Right hindlimb (tissue), 1 donor: Measurements from ENCODE around the gene WDR48.
"Not testable (repeated sequence)": the region's sequence is repeated elsewhere in the genome, so short reads cannot be mapped to it uniquely, and the experiment has no call there.

Experiments
- DNase-seq: peaks from one replicate; pipeline ENCODE4 v3.0.0-alpha.2; 2018

Gene WDR48

DNA sequence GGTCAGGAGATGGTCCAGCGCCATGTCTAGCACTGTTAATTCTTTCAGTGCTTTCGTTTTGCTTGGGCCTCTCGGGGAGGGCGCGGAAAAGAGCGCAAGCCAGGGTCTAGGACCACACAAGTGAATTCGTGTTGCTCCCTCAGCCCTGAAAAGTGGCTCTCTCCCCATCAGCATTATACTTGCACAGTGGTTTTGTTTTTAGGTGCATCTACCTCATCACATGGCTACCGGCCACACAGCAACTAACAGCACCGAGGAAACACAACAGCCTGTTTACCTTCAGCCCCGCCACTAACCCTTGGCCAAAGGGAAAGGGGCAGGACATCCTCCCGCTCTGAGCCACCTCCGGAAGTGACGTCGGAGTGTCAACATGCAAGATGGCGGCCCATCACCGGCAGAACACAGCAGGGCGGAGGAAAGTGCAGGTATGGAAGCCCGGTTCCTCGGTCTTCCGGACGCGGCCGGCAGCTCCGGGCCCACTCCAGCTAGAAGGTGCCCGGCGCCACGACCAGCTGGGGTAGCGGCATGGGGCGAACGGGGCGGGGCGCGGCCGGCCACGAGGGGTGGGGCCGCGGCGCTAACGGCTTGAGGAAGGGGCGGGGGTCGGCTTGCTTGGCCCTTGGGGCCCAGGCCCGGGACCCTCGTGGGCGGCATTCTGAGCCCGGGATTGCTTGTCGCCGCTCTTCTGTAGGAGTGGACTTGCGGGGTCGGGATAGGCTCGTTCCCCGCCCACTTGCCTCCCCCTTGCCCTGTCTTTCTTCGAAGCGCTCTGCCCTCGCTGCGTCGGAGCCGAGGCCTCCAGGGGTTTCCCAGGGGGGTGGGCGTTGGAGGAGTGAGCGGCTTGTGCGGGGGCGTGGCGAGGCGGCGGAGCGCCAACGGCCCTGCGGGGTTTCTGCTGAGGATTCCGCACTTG lies at the start of gene WDR48, which contains the start of gene SCN11A:
TSS of gene WDR48 (plus strand) at position 368 of the 913 bp plus-strand sequence. CDS start at position 378, 10 bp downstream.
TSS of gene SCN11A (minus strand) at position 296 of the 913 bp plus-strand sequence. CDS start 101,582 bp downstream, outside the sequence.
- peak; percentile 96 for DNase-seq

DNA sequence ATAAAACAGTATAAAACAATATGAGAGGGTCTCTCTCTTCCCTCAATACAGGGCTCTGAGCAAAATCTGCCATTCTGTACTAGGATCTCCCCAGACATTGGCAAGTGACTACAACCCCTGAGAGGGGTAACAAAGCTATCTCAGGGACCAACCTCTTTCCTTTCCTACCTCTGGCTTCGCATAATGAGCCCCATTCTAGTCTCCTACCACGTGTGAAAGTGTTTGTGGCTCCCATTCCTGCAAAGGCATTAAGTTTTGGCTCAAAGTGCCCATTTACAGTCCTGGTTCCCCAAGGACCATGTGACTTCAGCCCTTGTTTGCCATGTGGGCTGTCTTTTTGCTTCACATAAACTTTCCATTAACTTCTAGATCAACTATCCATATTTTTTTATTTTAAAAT lies 46.5 kb upstream of the WDR48 start:
- DNase-seq = no peak

DNA sequence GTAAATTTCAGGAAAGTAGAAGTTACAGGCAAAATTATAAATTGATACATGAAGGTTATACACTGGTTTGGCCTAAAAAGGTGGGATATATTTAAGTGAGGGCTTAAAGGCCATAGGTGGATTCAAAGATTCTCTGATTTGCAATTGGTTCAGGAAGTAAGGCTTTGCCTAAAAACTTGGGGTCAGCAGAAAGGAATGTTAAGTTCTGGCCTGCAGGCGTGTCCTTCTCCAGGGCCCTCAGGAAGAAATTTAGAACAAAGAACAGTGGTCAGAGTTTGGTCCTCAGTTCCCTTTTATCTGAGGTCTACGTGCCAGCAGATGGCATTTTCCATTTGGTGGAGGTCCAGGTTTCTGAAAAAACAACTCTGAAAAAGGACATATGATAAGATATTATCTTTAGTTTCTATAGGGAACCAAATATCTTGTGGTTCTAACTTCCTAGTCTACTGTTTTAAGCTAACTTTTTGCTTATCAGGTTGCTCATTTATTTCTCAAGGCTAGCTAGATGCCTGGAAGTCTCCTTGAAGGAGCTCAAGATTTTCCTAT lies 40.6 kb upstream of the WDR48 start:
- DNase-seq = no peak

DNA sequence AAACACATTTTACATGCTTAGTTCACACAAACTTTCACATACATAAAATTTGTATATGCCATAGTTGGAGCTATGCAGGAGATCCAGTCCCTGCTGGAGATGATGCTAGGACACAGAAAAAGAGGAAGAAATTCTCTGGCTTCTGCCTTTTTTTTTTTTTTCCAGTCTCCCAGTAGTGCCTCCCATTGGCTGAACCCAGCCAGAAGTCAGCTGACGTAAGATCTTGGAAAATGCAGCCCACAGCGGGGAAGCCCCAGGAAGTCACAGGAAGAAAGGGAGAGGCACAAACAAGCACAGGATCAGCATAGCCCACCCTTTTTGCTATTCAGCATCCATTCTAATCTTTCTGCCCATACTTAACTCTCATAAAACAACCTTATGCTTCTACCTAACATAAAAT lies 38.5 kb upstream of the WDR48 start:
- no peak for DNase-seq

DNA sequence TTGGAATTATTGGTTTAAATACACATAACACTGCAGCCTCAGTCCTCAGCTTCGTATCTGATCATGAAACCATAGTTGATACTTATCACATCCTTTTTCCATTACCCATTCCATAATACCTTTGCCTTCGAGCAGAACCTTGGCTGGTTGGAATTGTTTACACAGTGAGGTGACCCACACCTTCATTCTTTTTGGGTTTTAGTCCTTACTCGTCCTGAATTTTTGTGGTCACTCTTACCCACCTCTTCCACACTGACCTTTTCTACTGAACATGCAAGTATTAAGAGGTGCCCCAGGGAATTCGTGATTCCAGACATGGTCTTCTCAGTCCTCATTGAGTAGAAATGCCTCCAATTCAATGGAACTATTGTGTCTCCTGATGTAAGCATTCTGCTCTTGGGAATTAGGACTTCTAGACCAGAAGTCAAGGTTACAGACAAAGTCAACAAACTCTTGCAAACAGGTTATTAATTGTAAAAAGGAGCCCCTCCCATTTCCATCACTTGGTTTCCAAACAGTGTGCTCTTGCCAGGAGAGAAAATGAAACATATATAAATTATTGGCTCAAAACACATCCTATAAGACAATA lies 37.8 kb upstream of the WDR48 start:
- DNase-seq = no peak

DNA sequence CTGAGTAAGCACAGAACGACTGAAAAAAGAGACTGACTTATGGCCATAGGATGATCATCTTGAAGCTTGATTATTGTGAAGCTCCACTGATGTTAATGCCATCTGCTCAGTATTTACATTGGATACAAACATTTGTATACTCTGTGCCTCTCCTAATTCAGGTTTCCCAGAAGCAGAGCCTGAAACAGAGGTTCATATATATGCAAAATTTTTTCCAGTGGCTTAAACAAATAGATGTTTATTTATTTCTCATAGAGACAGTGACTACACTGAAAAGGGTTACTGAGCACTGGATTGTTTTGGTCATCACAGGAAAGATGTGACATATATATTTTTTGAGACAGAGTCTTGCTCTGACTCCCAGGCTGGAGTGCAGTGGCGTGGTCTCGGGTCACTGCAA lies 36.4 kb upstream of the WDR48 start:
- DNase-seq = no peak

DNA sequence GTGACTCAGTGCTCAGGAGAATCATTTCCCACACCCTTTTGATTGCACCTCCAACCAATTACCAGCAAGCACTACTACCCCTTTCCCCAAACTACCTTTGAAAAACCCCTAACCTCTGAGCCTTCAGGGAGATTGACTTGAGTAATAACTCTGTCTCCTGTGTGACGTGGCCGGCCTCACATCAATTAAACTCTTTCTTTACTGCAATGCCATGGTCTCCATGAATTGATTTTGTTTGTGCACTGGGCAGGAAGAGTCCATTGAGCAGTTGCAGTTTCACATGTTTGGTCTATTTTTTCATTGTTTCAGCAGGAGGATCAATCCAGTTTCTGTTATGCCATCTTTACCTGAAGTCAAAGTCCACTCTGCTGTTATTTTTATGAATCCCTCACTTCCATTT lies 32.5 kb upstream of the WDR48 start:
- DNase-seq = no peak

DNA sequence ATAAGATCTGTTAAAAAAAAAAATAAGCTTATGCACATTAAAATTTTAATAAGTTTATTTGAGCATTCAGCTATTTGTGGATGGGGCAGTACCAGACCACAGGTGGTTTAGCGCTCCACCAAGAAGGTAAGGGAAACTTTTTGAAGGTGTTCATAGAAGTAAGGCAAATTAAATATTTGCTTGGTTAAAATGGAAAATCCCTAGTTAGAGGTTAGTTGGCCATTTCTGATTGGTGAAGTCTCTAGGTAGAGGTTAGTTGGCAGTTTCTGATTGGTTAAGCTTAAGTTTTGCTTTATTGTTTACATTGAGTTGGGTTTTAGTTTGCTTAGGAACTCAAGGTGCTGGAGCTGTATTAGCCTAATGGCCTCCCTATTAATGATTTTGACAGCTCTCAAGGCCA lies 30.8 kb upstream of the WDR48 start:
- DNase-seq = no peak

DNA sequence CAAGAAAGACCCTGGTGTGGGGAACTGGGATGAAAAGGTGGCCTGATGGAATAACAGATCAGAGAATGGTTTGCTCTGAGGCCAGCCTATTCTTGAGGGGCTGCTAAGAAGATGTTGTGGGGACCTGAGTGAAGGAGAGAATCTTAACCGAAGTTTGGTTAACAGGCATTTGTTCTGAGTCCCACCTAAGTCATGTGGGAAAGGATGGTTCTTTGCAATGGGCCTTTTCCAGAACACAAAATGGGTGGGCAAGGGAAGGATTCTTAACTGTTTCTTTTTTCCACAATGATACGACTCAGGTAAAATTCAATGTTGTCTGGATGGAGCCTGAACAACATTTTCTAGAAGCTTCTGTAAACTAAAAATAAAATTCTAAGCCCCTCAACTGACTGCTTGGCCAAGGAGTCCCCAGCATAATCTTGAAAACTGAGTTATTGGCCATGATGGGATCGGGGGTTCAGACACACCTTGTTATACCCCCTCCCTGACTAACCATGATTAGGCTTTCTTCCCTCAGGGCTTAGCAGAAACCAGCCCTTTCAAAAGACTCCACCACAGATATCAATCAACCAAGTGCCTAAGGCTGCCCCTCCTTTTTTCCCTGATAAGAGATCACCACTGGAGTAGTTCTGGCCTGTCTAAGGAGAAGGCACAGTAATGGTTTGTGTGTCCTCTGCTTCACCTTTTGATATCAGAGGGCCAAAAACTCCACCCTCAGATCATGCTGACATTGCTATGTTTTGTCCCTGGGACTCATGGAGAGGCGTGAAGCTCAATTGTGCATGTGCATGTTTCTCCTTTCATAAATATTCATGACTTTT lies 30.1 kb upstream of the WDR48 start:
- no peak for DNase-seq

DNA sequence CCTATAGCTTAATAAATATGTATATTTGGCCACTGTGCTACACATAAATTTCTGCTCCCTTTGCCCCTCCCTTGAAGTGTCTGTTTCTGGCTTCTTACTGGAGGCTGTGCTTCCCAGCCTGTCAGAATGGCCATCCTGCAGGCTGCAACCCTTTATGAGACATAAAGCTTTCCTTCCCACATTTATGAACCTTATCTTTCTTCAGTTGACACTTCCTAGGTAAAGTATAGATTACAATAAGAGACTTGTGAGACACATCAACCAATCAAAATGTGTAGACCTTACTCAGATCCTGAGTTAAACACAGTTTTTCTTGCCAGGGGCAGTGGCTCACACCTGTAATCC lies 29.6 kb upstream of the WDR48 start:
- no peak for DNase-seq

DNA sequence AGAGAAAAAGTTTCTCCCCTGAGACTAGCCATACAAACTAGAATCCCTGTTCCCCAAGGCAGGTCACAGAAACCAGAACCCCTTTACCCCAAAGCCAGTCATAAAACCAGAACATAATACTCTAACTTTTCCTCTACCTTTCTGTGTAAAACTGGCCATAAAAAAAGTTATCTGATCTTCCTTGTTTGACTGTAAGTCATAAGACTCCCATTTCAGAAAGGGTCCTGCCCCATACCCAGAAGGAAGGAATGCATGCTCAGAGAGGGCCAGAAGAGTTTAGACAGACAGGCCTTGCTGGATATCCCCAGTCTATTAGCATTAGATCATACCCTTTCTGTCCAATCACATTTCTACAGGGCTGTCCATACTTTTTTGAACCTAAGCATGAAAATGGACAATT lies 27.3 kb upstream of the WDR48 start:
- no peak for DNase-seq

DNA sequence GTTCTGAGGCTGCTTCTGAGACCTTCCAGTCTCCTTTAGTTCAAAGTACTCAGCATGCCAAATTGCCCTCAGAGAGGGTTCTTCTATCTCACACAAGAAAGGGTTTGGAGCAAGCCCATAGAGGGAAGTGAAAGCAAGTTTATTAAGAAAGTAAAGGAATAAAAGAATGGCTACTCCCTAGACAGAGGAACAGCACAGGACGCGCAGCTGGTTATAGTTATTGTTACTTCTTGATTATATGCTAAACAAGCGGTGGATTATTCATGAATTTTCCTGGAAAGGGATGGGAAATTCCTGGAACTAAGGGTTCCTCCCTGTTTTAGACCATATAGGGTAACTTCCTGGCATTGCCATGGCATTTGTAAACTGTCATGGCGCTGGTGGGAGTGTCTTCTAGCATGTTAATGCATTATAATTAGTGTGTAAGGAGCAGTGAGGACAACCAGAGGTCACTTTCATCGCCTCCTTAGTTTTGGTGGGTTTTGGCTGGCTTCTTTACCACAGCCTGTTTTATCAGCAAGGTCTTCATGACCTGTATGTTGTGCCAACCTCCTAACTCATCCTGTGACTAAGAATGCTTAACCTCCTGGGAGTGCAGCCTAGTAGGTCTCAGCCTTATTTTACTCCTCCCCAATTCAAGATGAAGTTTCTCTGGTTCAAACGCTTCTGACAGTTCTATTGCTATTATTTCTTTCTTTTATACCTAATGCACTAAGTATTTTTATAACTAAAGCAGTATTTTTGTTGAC lies 26.4 kb upstream of the WDR48 start:
- no peak for DNase-seq

DNA sequence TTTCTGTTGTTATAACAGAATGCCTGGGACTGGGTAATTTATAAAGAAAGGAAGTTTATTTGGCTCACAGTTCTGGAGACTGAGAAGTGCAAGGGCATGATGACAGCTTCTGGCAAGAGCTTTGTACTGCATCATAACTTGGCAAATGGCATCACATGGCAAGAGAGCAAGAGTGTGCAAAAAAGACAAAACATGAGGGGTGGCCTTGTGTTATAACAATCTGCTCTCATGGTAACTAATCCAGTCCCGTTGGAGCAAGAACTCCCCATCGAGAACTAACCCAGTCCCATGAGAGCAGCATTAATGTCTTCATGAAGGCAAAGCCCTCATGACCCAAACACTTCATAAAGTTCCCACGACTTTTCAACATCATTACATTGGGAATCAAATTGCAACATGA lies 23.3 kb upstream of the WDR48 start:
- DNase-seq = no peak

DNA sequence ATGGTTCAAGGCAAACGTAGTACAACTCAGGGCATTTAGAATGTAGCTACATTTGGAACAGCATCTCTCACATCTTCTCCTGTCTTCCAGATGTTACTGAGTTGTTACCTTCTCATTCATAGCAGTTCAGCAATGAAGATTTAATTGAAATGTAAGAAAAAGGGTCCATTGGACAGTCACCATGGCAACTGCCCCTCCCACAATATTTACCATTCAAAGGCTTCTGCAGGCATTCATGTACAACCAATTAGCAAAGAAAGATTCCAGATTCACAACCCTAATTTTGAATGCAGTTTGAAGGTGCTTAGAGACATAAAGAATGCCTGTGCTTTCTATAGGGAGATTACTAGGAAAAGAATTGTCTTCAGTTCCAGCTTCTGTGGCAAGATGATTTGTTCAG lies 22.3 kb upstream of the WDR48 start:
- no peak for DNase-seq

DNA sequence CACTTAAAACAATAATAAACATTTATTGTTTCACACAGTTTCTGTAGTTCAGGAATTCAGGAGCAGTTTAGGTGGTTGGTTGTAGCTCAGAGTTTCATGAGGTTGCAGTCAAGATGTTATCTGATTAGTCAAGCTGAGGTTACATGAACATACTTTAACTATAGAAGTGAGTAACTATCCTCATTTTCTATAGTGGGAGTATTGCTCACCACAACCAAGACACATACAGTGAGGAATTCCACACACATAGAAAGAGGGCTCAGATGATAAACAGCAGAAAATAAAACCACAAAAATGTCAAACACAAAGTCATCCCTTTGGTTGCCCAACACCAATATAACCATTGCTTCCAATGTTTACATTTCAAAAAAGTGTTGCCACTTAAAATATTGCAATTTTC lies 13.7 kb upstream of the WDR48 start:
- no peak for DNase-seq

DNA sequence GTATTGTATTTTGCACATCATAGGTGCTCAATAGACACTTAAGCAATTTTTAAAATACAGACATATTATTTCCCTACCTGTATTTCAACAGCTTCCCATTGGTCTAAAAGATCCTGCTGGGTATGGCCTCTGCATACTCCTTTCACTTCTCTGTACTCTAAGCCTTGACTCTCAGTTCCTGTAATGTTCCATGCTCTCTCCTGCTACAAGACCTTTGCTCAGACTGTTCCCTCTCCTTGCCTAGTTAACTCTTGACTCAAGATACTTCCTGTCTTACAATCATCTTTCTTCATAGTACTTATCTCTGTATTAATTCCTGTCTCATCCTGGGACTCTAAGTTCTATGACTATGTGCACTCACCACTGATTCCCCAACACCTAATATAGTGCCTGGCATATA lies 1.8 kb upstream of the WDR48 start:
- DNase-seq = no peak

DNA sequence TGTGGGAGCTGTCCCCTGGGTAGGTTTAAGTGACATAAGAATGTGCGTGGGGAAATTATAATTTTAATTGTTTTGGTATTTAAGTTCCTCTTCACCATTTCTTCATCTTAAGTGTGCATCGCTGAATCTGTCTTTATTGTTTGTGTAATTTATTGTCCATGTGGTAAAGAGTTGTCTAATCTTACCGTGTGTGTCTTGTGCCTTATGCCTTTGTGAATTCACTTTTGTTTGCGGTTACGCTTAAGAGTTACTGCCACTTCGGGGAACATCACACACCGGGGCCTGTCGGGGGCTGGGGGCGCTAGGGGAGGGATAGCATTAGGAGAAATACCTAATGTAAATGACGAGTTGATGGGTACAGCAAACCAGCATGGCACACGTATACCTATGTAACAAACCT lies 767 bp downstream of the WDR48 start:
- DNase-seq = no peak

DNA sequence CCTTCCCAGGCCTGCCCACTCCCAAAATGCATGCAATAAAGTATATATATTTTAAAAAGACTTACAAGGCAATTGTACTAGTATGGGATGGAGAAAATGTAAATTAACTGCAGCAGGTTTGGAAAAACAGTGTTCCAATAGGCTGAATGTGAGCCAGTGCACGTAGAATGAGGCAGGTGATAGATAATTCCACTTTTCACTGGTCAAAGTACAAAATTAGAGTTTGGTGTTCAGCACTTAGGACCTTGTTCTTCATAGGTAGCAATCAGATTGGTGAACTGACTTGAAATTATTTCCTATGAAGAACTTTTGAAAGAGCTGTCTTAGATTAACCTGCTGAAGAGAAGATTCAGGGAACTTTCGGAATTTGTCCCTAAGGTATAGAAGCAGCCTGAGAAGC lies 1.9 kb downstream of the WDR48 start:
- DNase-seq = no peak

DNA sequence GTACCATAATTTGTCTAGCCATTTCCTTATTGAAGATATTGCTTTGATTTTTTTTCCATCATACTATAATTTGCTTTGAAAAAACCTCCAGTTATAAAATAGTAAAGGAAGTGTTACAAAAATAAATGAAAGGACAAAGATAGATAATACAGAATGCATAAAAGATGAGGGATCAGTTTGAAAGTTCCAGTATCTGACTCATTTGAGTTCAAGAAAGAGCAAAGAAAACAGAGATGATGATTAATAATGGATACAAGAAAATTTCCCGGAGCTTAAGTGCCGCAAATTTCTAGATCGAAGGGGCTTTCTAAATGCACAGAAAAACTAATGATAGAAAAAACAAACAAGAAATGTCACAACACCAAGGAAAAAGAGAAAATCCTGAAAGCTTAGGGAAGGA lies 4.3 kb downstream of the WDR48 start:
- DNase-seq = no peak

DNA sequence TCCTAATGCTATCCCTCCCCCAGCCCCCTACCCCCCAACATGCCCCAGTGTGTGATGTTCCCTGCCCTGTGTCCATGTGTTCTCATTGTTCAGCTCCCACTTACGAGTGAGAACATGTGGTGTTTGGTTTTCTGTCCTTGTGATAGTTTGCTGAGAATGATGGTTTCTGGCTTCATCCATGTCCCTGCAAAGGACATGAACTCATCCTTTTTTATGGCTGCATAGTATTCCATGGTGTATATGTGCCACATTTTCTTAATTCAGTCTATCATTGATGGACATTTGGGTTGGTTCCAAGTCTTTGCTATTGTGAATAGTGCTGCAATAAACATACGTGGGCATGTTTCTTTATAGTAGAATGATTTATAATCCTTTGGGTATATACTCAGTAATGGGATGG lies 9.4 kb downstream of the WDR48 start:
- not testable (repeated sequence) for DNase-seq

DNA sequence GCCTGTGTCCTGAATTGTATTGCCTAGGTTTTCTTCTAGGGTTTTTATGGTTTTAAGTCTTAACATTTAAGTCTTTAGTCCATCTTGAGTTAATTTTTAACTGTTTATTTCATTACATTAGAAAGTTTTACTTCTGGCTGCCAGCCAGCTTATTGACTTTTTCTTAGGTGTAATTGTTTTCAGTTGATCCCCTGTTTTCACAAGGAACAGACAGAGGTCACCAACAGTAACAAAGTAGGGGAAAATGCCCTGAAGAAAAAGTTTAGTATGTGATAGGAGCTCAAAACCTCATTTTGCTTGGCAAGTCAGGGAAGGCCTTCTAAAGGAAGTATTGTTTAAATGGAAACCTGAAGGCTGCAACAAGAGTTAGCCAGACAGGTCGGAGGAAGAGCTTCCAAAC lies 10.4 kb downstream of the WDR48 start:
- DNase-seq = no peak

DNA sequence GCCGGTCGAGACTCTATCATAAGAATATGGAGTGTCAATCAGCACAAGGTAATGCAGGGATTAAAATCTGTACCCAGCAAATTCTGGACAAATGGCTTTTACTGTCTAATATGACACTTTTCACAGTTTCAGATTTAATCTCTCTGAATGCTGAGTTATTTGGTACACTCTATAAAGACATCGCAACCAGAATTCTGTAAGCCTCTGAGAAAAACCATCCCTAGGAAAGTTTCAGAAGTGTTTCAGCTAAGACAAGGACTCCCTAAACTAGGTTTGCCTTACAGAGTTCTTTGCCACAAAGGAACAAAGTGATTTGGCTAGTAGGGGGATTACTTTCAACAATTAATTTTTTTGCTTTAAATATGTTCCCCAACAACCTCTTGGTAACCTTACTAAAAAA lies 11.3 kb downstream of the WDR48 start:
- DNase-seq = no peak

DNA sequence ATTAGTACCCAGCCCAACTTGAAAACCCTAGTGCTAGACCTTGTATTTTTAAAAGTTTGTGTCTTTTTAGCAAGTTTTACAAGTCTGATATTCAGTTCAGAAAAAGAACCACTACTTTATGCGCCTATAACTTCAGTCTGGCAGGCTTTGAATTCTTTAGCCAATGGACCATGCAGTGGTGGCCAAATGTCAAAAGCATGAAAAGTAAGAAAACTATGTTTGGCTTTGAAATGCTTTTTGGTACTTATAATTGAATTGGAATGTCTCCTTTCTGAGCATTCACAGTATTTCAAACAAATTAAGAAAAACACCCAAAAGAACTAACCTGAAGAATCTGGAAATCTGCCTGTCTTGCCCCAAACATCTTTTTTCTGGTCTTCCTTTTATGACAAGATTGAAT lies 12.8 kb downstream of the WDR48 start:
- no peak for DNase-seq
